Effector memory CD8-positive, alpha-beta T cell (primary cell): ENCODE measurements around the gene S100A9.

Source experiments
- ATAC-seq: fragments of 150-1000 bp; cut with Tn5 transposase; replicated peaks from 2 replicates; pipeline ENCODE4 v1.10.0; 2021; ENCODE audit warnings: mild to moderate bottlenecking, moderate library complexity
- DNase-seq, 3 experiments: peaks; one replicate each; pipeline ENCODE4 v3.0.0; 2021
- H3K27ac Mint-ChIP-seq, 2 donors: one replicate each; pipeline ENCODE4 v1.8.0; 2022; ENCODE audit warnings: mild to moderate bottlenecking in 2 of 2, mixed read lengths in 2 of 2, moderate library complexity in 2 of 2
- H3K27me3 Mint-ChIP-seq, 2 donors: one replicate each; pipeline ENCODE4 v1.8.0; 2022; ENCODE audit warnings: mixed read lengths in 2 of 2
- H3K36me3 Mint-ChIP-seq: one replicate; pipeline ENCODE4 v1.8.0; 2022; ENCODE audit warnings: mild to moderate bottlenecking, moderate library complexity, mixed read lengths; ENCODE audit not compliant: insufficient read depth
- H3K4me1 Mint-ChIP-seq, 2 donors: one replicate each; pipeline ENCODE4 v1.8.0; 2022; ENCODE audit warnings: low read depth in 2 of 2, mixed read lengths in 2 of 2
- H3K4me3 Mint-ChIP-seq, 2 donors: one replicate each; pipeline ENCODE4 v1.8.0; 2022; ENCODE audit warnings: mild to moderate bottlenecking in 2 of 2, mixed read lengths in 2 of 2, moderate library complexity in 2 of 2
- H3K9me3 Mint-ChIP-seq, 2 donors: one replicate each; pipeline ENCODE4 v1.8.0; 2022; ENCODE audit warnings: mixed read lengths in 2 of 2

S100A9 gene

GRCh38 chr1:153392822-153393221 lies 35.2 kb downstream of the S100A9 start:
- Mint-ChIP-seq H3K36me3 (no peaks in the 10 kb centered on the region), H3K9me3 (no peaks in the 10 kb centered on the region), H3K4me1 (no peaks in the 10 kb centered on the region), H3K27ac (no peak overlapping the region), H3K27me3 (peaks cover 65 to 83% of the 10 kb centered on the region in 2 donors), H3K4me3 (no peak overlapping the region)
- ATAC-seq (no peak), DNase-seq (no peak)

DNA sequence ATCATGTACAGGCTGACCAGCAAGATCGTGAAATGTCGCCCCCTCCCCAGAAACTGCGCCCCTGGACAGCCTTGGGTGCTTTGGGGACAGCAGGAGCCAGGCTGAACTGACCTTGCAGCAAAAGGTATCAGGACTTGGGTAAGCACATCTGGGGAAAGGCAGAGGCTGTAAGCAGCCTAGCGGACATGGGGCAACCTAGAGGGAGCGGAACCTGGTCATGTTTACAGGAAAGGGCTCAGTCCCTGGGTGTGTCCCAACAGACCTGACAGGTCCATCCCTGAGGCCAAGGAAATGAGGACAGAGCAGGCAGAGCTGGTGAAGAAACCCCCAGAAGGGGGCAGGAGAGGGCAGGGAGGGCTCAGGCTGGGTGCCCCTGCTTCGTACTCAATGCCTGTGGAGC lies 36.3 kb downstream of the S100A9 start:
- Mint-ChIP-seq H3K36me3 (no peaks in the 10 kb centered on the region), H3K27me3 (peaks cover 65 to 88% of the 10 kb centered on the region in 2 donors)
- ATAC-seq = no peak

DNA sequence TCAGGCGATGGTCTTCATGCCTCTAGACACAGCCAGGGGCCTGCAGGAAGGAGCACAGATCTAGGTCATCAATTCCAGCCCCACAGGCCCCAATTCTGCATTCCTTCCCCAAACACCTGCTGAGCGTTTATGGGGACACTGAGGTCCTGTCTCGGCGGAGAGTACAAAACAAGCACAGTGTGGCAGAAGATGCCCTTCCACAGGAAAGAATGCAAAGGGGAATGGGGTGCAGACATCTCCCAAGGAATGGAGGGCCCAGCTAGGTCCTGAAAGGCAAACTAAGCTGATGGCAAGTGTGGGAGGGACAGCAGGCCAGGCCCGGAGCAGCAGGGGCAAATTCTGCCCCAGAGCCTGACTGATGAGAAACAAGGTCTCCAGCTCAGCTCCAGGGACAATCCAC lies 36.7 kb downstream of the S100A9 start:
- H3K9me3 Mint-ChIP-seq = no peaks in the 10 kb centered on the region
- DNase-seq (no peak), ATAC-seq (no peak)
- no peak overlapping the region for H3K27ac Mint-ChIP-seq
- H3K36me3 Mint-ChIP-seq = no peaks in the 10 kb centered on the region
- H3K27me3 Mint-ChIP-seq = peaks cover 61 to 92% of the 10 kb centered on the region in 2 donors
- no peaks in the 10 kb centered on the region for H3K4me1 Mint-ChIP-seq
- H3K4me3 Mint-ChIP-seq = no peak overlapping the region

More for the DNA sequence above, 36.3 kb downstream of the S100A9 start:
- Mint-ChIP-seq H3K4me3 (no peak overlapping the region), H3K9me3 (no peaks in the 10 kb centered on the region), H3K4me1 (no peaks in the 10 kb centered on the region), H3K27ac (no peak overlapping the region)
- DNase-seq = no peak

- H3K4me1 Mint-ChIP-seq = no peaks in the 10 kb centered on the region
- H3K9me3 Mint-ChIP-seq = no peaks in the 10 kb centered on the region
- no peak overlapping the region for H3K4me3 Mint-ChIP-seq
- peaks cover 53 to 95% of the 10 kb centered on the region in 2 donors for H3K27me3 Mint-ChIP-seq
- H3K36me3 Mint-ChIP-seq = no peaks in the 10 kb centered on the region
- no peak for DNase-seq
- ATAC-seq = no peak
- no peak overlapping the region for H3K27ac Mint-ChIP-seq
Observed at GRCh38 chr1:153395136-153395685, 37.6 kb downstream of the S100A9 start.

DNA sequence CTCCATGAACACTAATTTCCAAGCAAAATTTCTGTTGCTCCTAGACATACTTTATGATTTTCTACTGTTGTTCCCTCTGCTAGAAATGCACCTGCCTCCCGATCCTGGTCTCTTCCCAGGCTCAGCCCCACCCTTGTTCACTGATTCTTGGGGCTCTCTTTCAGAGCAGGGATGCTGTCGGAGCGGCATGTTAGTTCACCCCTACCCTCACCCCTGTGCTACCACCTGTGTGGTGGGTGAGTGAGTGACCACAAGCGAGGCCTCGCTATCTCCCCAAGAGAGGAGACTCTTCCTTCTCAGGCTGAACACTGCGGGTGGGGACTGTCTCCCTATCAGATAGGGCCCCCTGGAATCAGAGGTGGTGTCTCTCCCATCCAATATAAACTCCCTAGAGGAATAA lies 38.1 kb downstream of the S100A9 start:
- ATAC-seq (no peak), DNase-seq (no peak)
- Mint-ChIP-seq H3K4me3 (no peak overlapping the region), H3K27me3 (peaks cover 51 to 91% of the 10 kb centered on the region in 2 donors), H3K4me1 (no peaks in the 10 kb centered on the region), H3K9me3 (no peaks in the 10 kb centered on the region), H3K36me3 (no peaks in the 10 kb centered on the region), H3K27ac (no peak overlapping the region)

GRCh38 chr1:153396461-153396860 lies 38.8 kb downstream of the S100A9 start:
- Mint-ChIP-seq H3K27ac (no peak overlapping the region), H3K36me3 (no peaks in the 10 kb centered on the region), H3K4me3 (no peak overlapping the region), H3K27me3 (peaks cover 51 to 84% of the 10 kb centered on the region in 2 donors), H3K9me3 (no peaks in the 10 kb centered on the region), H3K4me1 (no peaks in the 10 kb centered on the region)
- DNase-seq (no peak), ATAC-seq (no peak)

DNA sequence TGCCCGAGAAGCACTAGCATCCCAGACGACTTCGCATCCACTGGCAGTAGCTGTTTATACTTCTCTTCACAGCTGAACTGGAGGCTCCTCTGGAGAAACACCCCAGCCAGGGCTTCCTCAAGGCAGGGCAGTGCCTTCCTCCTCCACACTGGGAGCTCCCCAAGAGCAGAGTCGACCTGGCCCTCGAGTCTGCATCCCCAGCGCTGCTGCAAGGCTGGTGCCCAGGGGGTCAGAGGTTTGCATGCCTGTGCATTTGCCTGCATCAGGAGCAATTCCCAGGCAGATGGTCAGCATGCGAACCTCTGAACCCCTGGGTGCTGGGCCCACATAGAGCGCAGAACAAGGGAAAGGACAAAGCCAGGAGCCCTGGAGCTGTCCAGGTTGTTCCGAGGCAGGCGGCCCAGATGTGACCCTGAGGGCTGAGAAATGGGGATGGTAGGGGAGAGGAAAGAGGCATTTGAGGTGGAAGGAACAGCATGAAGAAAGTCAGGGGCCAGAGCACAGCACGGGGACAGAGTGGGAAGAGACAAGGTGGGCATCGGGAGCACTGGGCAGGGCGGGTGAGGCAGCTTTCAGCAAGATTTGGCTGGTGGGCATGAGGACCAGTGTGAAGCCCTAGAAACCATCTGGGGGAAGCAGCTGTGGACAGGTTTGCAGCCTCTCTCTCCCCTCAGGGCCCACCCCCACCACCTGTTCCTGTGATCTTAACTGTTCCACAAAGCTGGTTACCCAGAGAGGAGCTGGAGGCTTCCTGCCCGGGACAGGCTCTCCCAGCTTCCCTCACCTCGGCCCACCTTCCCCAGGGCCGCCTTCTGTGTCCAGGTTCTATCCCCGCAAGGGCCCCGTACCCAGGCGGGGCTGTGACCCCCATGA lies 39.6 kb downstream of the S100A9 start:
- H3K27ac Mint-ChIP-seq = no peak overlapping the region
- no peak for DNase-seq

GRCh38 chr1:153397924-153398651 lies 40.4 kb downstream of the S100A9 start:
- Mint-ChIP-seq H3K36me3 (no peaks in the 10 kb centered on the region), H3K4me1 (no peaks in the 10 kb centered on the region), H3K27ac (no peak overlapping the region), H3K4me3 (no peak overlapping the region), H3K27me3 (peaks cover 44 to 77% of the 10 kb centered on the region in 2 donors), H3K9me3 (no peaks in the 10 kb centered on the region)
- ATAC-seq (no peak), DNase-seq (no peak)

More for the DNA sequence above, 39.6 kb downstream of the S100A9 start:
- H3K36me3 Mint-ChIP-seq = no peaks in the 10 kb centered on the region
- H3K4me1 Mint-ChIP-seq = no peaks in the 10 kb centered on the region
- H3K9me3 Mint-ChIP-seq = no peaks in the 10 kb centered on the region
- peaks cover 51 to 82% of the 10 kb centered on the region in 2 donors for H3K27me3 Mint-ChIP-seq
- ATAC-seq = no peak
- H3K4me3 Mint-ChIP-seq = no peak overlapping the region

- DNase-seq (no peak), ATAC-seq (no peak)
- Mint-ChIP-seq H3K27ac (no peak overlapping the region), H3K4me3 (no peak overlapping the region), H3K9me3 (no peaks in the 10 kb centered on the region), H3K36me3 (no peaks in the 10 kb centered on the region), H3K4me1 (no peaks in the 10 kb centered on the region), H3K27me3 (peaks cover 39 to 63% of the 10 kb centered on the region in 2 donors)
Observed at GRCh38 chr1:153399401-153400055, 41.9 kb downstream of the S100A9 start.

DNA sequence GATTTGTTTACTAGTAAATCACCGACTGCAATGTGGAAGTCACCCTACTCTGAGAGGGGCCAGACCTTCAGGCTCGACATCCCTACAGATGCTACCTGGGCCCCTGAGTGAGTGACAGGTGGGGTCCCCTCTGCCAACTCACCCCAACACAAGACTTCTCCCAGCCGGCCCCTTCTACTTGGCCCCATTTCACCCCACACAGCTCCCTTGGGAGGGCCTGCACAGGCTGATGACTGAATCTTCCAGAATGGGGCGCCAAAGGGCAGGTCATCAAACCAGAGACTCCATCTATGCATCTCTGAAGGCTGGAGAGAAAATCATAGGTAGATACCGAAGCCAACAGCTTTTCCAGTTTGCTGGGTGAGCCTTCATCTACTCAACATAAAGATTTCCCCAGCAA lies 42.6 kb downstream of the S100A9 start:
- DNase-seq (no peak), ATAC-seq (no peak)
- no peaks in the 10 kb centered on the region for H3K36me3 Mint-ChIP-seq
- H3K27ac Mint-ChIP-seq = no peak overlapping the region
- H3K9me3 Mint-ChIP-seq = no peaks in the 10 kb centered on the region
- peaks cover 0 to 2% of the 10 kb centered on the region in 2 donors for H3K4me1 Mint-ChIP-seq
- H3K27me3 Mint-ChIP-seq = peaks cover 36 to 56% of the 10 kb centered on the region in 2 donors
- no peak overlapping the region for H3K4me3 Mint-ChIP-seq

GRCh38 chr1:153401461-153401860 lies 43.8 kb downstream of the S100A9 start:
- Mint-ChIP-seq H3K4me1 (peaks cover 0 to 4% of the 10 kb centered on the region in 2 donors), H3K4me3 (no peak overlapping the region), H3K36me3 (no peaks in the 10 kb centered on the region), H3K9me3 (no peaks in the 10 kb centered on the region), H3K27ac (no peak overlapping the region), H3K27me3 (peaks cover 32 to 51% of the 10 kb centered on the region in 2 donors)
- DNase-seq (no peak), ATAC-seq (no peak)

DNA sequence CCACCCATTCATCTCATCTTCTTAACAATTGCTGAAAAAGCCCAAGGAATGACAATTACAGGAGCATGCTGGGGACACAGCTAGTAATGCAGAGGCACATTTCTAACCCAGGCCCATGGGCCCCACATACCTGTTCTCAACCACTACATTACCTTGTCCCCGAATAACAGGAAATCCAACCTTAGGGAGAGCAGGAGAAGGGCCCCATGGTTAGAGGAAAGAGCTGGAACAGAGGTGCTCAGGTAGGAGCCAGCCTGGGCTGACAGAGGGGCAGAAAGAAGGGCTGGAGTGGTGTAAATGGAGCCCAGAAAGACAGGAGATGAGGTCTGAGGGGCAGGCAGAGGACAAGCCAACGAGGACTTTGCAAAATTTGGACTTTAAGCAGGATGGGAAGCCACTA lies 44.6 kb downstream of the S100A9 start:
- H3K9me3 Mint-ChIP-seq = no peaks in the 10 kb centered on the region

DNA sequence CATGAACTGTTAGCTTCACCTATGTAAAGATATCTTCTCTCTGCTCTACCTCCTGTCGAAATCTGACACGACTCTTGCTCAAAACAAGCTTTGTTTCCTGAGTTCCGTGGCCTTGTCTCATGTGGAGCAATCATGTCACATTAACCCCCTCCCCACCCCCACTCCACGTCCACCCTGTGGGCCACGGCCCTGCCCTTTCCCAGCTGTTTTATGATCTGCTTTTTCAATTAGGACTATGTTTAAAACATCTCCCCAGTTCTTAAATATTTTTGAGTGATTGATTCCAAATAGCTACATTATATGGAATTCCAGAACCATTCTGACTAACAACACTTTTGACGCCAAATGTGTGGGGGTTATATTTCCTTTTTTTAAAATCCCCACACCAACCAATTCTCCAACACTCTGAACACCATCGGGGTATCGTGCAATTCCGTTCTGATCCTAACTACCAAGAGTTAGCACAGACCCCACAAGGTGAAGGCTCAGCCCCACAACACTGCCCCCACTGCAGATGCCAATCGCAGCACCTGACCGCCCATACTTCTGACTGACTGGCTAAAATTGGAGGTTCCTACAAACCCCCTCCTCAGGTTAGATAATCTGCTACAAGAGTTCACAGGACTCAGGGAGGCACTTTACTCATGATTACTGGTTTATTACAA lies 45.9 kb downstream of the S100A9 start:
- Mint-ChIP-seq H3K36me3 (no peaks in the 10 kb centered on the region), H3K4me1 (peaks cover 0 to 6% of the 10 kb centered on the region in 2 donors), H3K27ac (no peak overlapping the region), H3K4me3 (no peak overlapping the region), H3K9me3 (no peaks in the 10 kb centered on the region), H3K27me3 (peaks cover 41 to 51% of the 10 kb centered on the region in 2 donors)
- no peak for ATAC-seq
- DNase-seq = no peak

More for the DNA sequence above, 44.6 kb downstream of the S100A9 start:
- Mint-ChIP-seq H3K27ac (no peak overlapping the region), H3K4me1 (peaks cover 0 to 6% of the 10 kb centered on the region in 2 donors), H3K36me3 (no peaks in the 10 kb centered on the region), H3K4me3 (no peak overlapping the region), H3K27me3 (peaks cover 35 to 50% of the 10 kb centered on the region in 2 donors)
- no peak for DNase-seq
- ATAC-seq = no peak
